Esophagus muscularis mucosa (tissue), 3 donors: ENCODE measurements around the gene SLC23A3.

Source experiments
- POLR2AphosphoS5 ChIP-seq, 2 donors: sonication (generic); formaldehyde crosslinking; IDR thresholded peaks; one replicate each; pipeline ENCODE4 v1.6.1; 2017; ENCODE audit warnings: antibody characterized with exemption in 2 of 2
- TF ChIP-seq, protein P1 (sequence below), 3 experiments: fragments of 200-600 bp in 2 of 3; fragments of 450-650 bp in 1 of 3; sonication (generic) in 2 of 3; IDR thresholded peaks; one replicate each; pipeline ENCODE4 v1.5.1; 2017 to 2019; ENCODE audit warnings: antibody characterized with exemption in 3 of 3, mild to moderate bottlenecking in 2 of 3, moderate library complexity in 1 of 3

DNA sequence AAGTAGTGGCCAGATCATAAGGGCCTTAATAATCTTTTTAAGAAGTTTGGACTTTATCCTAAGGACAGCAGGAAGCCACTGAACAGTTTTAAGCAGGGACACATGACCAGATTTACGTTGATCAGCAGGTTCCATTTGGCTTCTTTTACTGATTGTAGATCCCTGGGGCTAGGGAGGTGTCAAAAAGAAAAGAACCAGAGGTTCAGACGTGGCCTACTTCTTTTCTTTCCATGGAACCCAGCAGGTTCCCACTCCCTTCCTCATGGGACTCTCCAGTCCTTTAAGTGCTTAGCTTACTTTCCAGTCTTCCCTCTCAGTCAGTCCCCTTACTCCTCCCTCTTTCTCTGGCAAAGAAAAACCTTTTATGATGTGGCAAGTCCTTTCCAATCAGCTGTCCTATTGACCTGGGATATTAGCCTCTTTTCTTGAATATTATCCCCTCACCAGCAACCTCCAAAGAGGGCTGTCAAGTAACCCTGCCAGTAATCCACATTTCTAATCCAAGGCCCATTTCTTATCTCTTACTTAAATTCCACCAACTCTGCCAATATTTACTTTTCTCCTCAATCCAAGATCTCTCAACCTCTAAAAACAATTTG, 42.7 kb downstream of the SLC23A3 start:
- TF ChIP-seq POLR2AphosphoS5 (IDR thresholded peaks at IDR 0.05) = no peak
- TF ChIP-seq, protein P1, sequence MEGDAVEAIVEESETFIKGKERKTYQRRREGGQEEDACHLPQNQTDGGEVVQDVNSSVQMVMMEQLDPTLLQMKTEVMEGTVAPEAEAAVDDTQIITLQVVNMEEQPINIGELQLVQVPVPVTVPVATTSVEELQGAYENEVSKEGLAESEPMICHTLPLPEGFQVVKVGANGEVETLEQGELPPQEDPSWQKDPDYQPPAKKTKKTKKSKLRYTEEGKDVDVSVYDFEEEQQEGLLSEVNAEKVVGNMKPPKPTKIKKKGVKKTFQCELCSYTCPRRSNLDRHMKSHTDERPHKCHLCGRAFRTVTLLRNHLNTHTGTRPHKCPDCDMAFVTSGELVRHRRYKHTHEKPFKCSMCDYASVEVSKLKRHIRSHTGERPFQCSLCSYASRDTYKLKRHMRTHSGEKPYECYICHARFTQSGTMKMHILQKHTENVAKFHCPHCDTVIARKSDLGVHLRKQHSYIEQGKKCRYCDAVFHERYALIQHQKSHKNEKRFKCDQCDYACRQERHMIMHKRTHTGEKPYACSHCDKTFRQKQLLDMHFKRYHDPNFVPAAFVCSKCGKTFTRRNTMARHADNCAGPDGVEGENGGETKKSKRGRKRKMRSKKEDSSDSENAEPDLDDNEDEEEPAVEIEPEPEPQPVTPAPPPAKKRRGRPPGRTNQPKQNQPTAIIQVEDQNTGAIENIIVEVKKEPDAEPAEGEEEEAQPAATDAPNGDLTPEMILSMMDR (IDR thresholded peaks at IDR 0.05) = no peak
